K562 (cell line): ENCODE measurements around the gene SPATA2L. TPM values are rescaled to one million over a fixed set of nuclear protein-coding genes. Genes with fewer than 3 reads are reported as not detected.

Source experiments
- ATF6 ChIP-seq: sonication (generic); formaldehyde crosslinking; IDR thresholded peaks from 2 replicates; pipeline ENCODE4 v1.4.0; 2020; ENCODE audit warnings: mild to moderate bottlenecking, missing genetic modification reagents
- CBX1 ChIP-seq: sonication (generic); IDR thresholded peaks from 2 replicates; pipeline ENCODE4 v1.6.1; 2016; ENCODE audit warnings: antibody characterized with exemption, low read depth, mild to moderate bottlenecking
- E2F1 ChIP-seq: sonication (generic); formaldehyde crosslinking; IDR thresholded peaks from 2 replicates; pipeline ENCODE4 v1.8.1; 2023; ENCODE audit warnings: mild to moderate bottlenecking, missing genetic modification reagents, moderate library complexity
- E2F3 ChIP-seq: fragments of 250-450 bp; sonication (Bioruptor Pico); IDR thresholded peaks from 2 replicates; pipeline ENCODE4 v1.4.0; 2020; ENCODE audit warnings: mild to moderate bottlenecking
- ERF ChIP-seq: fragments of 450-650 bp; formaldehyde crosslinking; IDR thresholded peaks from 2 replicates; pipeline ENCODE4 v1.4.0; 2020; ENCODE audit warnings: mild to moderate bottlenecking, mixed read lengths
- ESRRA ChIP-seq: fragments of 450-650 bp; IDR thresholded peaks from 2 replicates; pipeline ENCODE4 v1.6.1; 2014; ENCODE audit warnings: low read depth, mild to moderate bottlenecking, moderate library complexity, borderline replicate concordance
- JUND ChIP-seq, 2 experiments: IDR thresholded peaks; 2 replicates in 1 of 2; 3 replicates in 1 of 2; pipeline ENCODE4 v1.6.1; 2011; ENCODE audit warnings: borderline replicate concordance in 2 of 2, low read depth in 2 of 2, low read length in 2 of 2, improper control_type of control experiment in 1 of 2, missing biosample characterization in 1 of 2, missing genetic modification characterization in 1 of 2, missing genetic modification reagents in 1 of 2
- KAT7 ChIP-seq: sonication (generic); formaldehyde crosslinking; IDR thresholded peaks from 2 replicates; pipeline ENCODE4 v1.8.0; 2022; ENCODE audit warnings: missing genetic modification reagents, mild to moderate bottlenecking, borderline replicate concordance
- MECOM ChIP-seq: fragments of 250-450 bp; sonication (Bioruptor Pico); IDR thresholded peaks from 2 replicates; pipeline ENCODE4 v1.8.0; 2022; ENCODE audit warnings: inconsistent platforms
- NUFIP1 ChIP-seq: fragments of 450-650 bp; IDR thresholded peaks from 2 replicates; pipeline ENCODE4 v1.6.1; 2018; ENCODE audit not compliant: partially characterized antibody
- POLR2H ChIP-seq: IDR thresholded peaks from 2 replicates; pipeline ENCODE4 v1.6.1; 2016; ENCODE audit warnings: missing genetic modification characterization, low read depth, mild to moderate bottlenecking, control low read depth, missing compliant biosample characterization, moderate library complexity
- RREB1 ChIP-seq: fragments of 250-450 bp; sonication (Bioruptor Pico); IDR thresholded peaks from 2 replicates; pipeline ENCODE4 v1.4.0; 2020
- TAF1 ChIP-seq: IDR thresholded peaks from 2 replicates; pipeline ENCODE4 v1.6.1; 2011; ENCODE audit warnings: mild to moderate bottlenecking, low read length, moderate library complexity; ENCODE audit not compliant: insufficient read depth, control insufficient read depth, severe bottlenecking; ENCODE audit errors: extremely low read depth
- ZC3H11A ChIP-seq: IDR thresholded peaks from 2 replicates; pipeline ENCODE4 v1.6.1; 2012; ENCODE audit warnings: low read depth, low read length, improper control_type of control experiment
- ZNF224 ChIP-seq: sonication (generic); formaldehyde crosslinking; IDR thresholded peaks from 2 replicates; pipeline ENCODE4 v1.8.0; 2022; ENCODE audit warnings: mild to moderate bottlenecking, missing genetic modification reagents
- ZNF644 ChIP-seq: fragments of 200-800 bp; sonication (Bioruptor generic); IDR thresholded peaks from 2 replicates; pipeline ENCODE4 v1.6.1; 2016; ENCODE audit warnings: low read depth, missing genetic modification characterization, missing compliant biosample characterization
- ZNF668 ChIP-seq: fragments of 250-450 bp; sonication (Bioruptor Pico); IDR thresholded peaks from 2 replicates; pipeline ENCODE4 v1.8.0; 2022; ENCODE audit warnings: mild to moderate bottlenecking, inconsistent platforms
- polyA plus RNA-seq, 8 experiments: library from polyadenylated mRNA; depleted of rRNA in 4 of 8; stranded (reverse) in 5 of 8; unstranded in 3 of 8; fragments of >200 nt; fragmentation: Nextera tagmentation in 2 of 8; fragmentation: Illumina TruSeq in 1 of 8; extraction: Ambion mirVana in 2 of 8; extraction: Trizol in 1 of 8; gene quantifications; 2 replicates each; pipeline versions ENCODE4 v1.2.1 to v1.2.3, GENCODE V29; 2011 to 2014; ENCODE audit warnings: inconsistent platforms in 1 of 8, missing spikeins in 1 of 8
- total RNA-seq, 7 experiments: library from RNA; depleted of rRNA in 6 of 7; stranded (reverse); fragments of >200 nt in 6 of 7; fragmentation: Illumina TruSeq in 2 of 7; extraction: Trizol in 2 of 7; gene quantifications; 2 replicates each; pipeline versions ENCODE4 v1.2.1 to v1.2.3, GENCODE V29; 2011 to 2021; ENCODE audit warnings: low replicate concordance in 1 of 7

Gene SPATA2L
- total and polyA plus RNA-seq, 9 of the 15 experiments (the other 6 are each of a cell fraction or from before 2014, with no cell fraction given), result 0.13 to 19.2 (median 4.8) TPM; not detected in 1

GRCh38 chr16:89700649-89701424 is 668 bp downstream of the SPATA2L start (continued):
- TF ChIP-seq RREB1 (CRISPR knock-in tag) (no peak), ESRRA (no peak), ZC3H11A (no peak), ATF6 (CRISPR knock-in tag) (no peak), ZNF668 (no peak), CBX1 (no peak), ZNF644 (tag) (no peak), E2F3 (CRISPR knock-in tag) (no peak), MECOM (CRISPR knock-in tag) (no peak), JUND (IDR thresholded peaks at IDR 0.05; ENCODE audit: borderline replicate concordance, low read depth, low read length) (0 out of 2 replicates have a peak, but pooled peaks have one; percentile 33), JUND (tag; IDR thresholded peaks at IDR 0.05; ENCODE audit: borderline replicate concordance, low read depth, low read length) (no peak; the same call in 2 of the 3 replicates), NUFIP1 (no peak), TAF1 (peak; percentile 30), ERF (CRISPR knock-in tag) (no peak), KAT7 (CRISPR knock-in tag) (0 out of 2 replicates have a peak, but pooled peaks have one; percentile 40), E2F1 (CRISPR knock-in tag) (no peak), ZNF224 (CRISPR knock-in tag) (no peak), POLR2H (tag) (no peak)
